RWPE1 (cell line): ENCODE results near the gene SELENOT.
"Not testable (repeated sequence)": the region's sequence is repeated elsewhere in the genome, so short reads cannot be mapped to it uniquely, and the experiment has no call there.

Experiments used
- CTCF ChIA-PET: fragments of 350-600 bp; sonication (Branson Sonifier 250); formaldehyde crosslinking; extraction: SDS; loops from one replicate; lab custom pipeline; 2021; lab: Yijun Ruan, JAX
- POLR2A ChIA-PET: fragments of 400-600 bp; formaldehyde crosslinking; extraction: SDS; loops from one replicate; lab custom pipeline; 2020; ENCODE audit warnings: antibody characterized with exemption; ENCODE audit not compliant: low non-redundant PET; lab: Yijun Ruan, JAX
- DNase-seq: peaks from one replicate; pipeline ENCODE4 v3.0.0; 2012; ENCODE audit warnings: low spot score
- H3K27ac ChIP-seq: fragments of 450-650 bp; 2 replicates; pipeline ENCODE4 v1.5.1; 2017
- CTCF ChIP-seq: fragments of 450-650 bp; conservative IDR thresholded peaks from 2 replicates; pipeline ENCODE4 v1.5.1; 2017; ENCODE audit warnings: low read depth, mild to moderate bottlenecking

SELENOT gene

DNA sequence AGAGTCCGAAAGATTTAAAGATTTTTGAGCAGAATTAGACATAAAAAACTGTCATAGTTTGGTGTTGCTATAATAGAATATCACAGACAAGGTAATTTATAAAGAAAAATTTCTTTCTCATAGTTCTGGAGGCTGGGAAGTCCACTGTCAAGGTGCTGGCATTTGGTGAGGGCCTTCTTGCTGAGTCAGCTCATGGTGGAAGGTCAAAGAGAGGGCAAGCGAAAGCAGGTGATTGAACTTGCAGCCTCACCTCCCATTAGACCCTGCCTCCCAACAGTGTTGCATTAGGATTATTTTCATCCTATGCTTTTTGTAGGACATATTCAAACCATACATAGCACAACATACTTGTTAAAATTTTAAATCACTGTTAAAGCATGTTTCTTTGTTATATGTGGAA lies 9.9 kb downstream of the SELENOT start:
- CTCF ChIA-PET: interaction anchor here (0.5 kb wide), 1 partner anchor 10 kb away, joined by 3 read pairs; the partner anchor contains the start of gene SELENOT
- DNase-seq: no peak
- TF ChIP-seq CTCF: no peak
- POLR2A ChIA-PET: no interaction called here
- H3K27ac ChIP-seq: no peak overlapping the region

DNA sequence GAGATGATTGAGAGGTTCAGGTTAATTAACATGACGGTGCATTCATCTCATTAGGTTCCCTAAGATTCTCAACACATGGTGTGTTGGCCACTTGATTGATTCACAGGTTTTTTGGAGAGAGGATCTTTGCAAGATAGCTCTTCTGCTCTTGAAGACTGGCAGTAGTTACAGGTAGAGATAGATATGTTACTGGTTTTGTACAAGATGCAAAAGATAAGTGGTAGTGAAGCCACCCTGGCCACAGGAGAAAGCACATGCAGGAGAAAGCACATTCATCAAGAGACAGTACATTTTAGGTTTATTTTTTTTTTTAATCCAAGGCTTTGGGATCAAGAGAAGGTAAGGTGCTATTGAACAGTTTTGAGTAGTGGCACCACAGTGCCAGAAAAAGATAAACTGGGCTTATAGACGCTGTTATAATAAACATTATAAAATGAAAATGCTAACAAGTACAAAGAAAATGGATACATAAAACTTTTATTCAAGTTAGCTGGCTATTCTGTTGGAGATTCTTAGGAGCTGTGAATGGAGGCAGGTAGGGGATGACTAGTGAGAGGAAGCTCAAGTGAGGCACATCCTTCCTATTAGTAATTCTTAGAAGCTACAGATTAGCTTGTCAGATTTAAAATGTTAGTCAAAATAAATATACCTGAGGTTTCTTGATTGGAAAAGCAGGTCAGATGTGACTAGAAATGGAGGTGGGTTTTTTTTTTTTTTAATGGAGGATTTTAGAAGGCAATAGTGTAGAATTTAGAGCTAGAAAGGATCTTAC lies 10.8 kb downstream of the SELENOT start:
- POLR2A ChIA-PET: no interaction called here
- CTCF ChIA-PET: interaction anchor here (0.5 to 0.7 kb wide), 3 partner anchors 11 to 481 kb away, joined by 3 read pairs; partner anchors contain the start of gene SELENOT

DNA sequence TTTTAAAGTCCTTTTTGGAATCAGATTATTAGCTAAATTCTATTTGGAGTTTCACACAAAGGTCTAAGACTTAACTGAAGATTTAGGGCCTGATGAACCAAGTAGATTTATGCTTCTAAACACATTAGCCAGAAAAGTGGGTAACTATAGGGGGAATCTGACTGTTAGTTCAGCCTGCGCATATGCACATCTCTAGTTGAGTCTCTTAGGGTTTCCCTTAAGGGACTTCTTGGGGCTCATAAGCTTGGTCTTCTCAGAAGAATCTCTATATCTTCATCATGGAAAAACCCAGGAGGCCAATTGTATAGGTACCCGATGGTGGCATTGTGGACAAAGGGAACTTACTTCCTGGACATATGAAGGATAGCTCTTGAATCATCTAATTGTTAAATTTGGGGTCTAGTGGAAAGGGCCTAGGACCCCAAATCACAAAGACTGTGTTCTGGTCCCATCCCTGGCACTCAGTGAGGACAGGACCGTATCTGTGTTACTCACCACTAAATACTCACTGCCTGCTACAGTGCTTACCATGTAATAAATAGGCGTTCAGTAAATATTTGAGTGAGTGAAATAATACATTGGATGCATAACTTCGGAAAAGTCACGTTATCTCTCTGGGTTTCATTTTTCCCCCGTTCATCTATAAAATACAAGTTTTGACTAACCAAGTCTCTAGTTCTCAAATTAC lies 17.0 kb downstream of the SELENOT start:
- ChIA-PET CTCF (no interaction called here), POLR2A (no interaction called here)
- no peak for DNase-seq
- TF ChIP-seq CTCF: no peak
- H3K27ac ChIP-seq: no peak overlapping the region

More for the DNA sequence above, 10.8 kb downstream of the SELENOT start:
- H3K27ac ChIP-seq: no peak overlapping the region
- DNase-seq: no peak
- TF ChIP-seq CTCF: no peak

- DNase-seq, H3K27ac ChIP-seq, POLR2A ChIA-PET, CTCF ChIA-PET: not testable (repeated sequence)
Measured at GRCh38 chr3:150622955-150623354, 19.8 kb downstream of the SELENOT start.

- CTCF ChIA-PET: no interaction called here
- no peak for TF ChIP-seq CTCF
- POLR2A ChIA-PET: no interaction called here
- no peak overlapping the region for H3K27ac ChIP-seq
- DNase-seq: no peak
Measured at GRCh38 chr3:150623945-150624344, 20.8 kb downstream of the SELENOT start.

- ChIA-PET POLR2A (no interaction called here), CTCF (no interaction called here)
- DNase-seq: no peak
- no peak for TF ChIP-seq CTCF
- no peak overlapping the region for H3K27ac ChIP-seq
Measured at GRCh38 chr3:150626148-150626930, 23.2 kb downstream of the SELENOT start.
